GM12878 (cell line): Measurements from ENCODE around the gene HMCN1. TPM values are rescaled to one million over a fixed set of nuclear protein-coding genes. Genes with fewer than 3 reads are reported as not detected.

ENCODE experiments used
- ATAC-seq: fragments of 200-7000 bp; cut with Tn5 transposase; 3 replicates; pipeline ENCODE4 v1.9.1; 2020; ENCODE audit warnings: mild to moderate bottlenecking, moderate library complexity
- BruUV-seq: library from RNA; stranded (reverse); fragments of 400-500 nt; replicated peaks from 2 replicates; lab custom pipeline; 2021; lab: Mats Ljungman, UMichigan
- CTCF ChIA-PET: fragments of 300-600 bp; sonication (Branson Sonifier 250); formaldehyde crosslinking; extraction: SDS; loops from one replicate; lab custom pipeline; 2021; ENCODE audit warnings: inconsistent platforms; lab: Yijun Ruan, JAX
- POLR2A ChIA-PET: fragments of 350-600 bp; formaldehyde crosslinking; extraction: SDS; loops from one replicate; lab custom pipeline; 2021; ENCODE audit warnings: inconsistent platforms; lab: Charles Lee
- RAD21 ChIA-PET: fragments of 300-600 bp; sonication (Branson Sonifier 250); formaldehyde crosslinking; loops from one replicate; lab custom pipeline; 2023; ENCODE audit warnings: antibody characterized with exemption; ENCODE audit not compliant: unreplicated experiment; lab: Charles Lee
- SMC1A ChIA-PET: fragments of 300-600 bp; sonication (Branson Sonifier 250); formaldehyde crosslinking; loops from one replicate; lab custom pipeline; 2023; ENCODE audit not compliant: unreplicated experiment, uncharacterized antibody; lab: Charles Lee
- DNase-seq: peaks from one replicate; pipeline ENCODE4 v3.0.0-alpha.2; 2011; ENCODE audit warnings: low read depth, low spot score
- FAIRE-seq: peaks from 3 replicates; lab custom pipeline; 2011; peaks lifted over from hg19 to GRCh38; lab: Jason Lieb, UNC
- H2AFZ ChIP-seq: 2 replicates; pipeline ENCODE4 v1.6.0; 2011; ENCODE audit warnings: low read depth, low read length, control low read depth; ENCODE audit not compliant: control insufficient read depth
- H3K27ac ChIP-seq: 2 replicates; pipeline ENCODE4 v1.5.1; 2011; ENCODE audit warnings: control low read depth; ENCODE audit not compliant: control insufficient read depth, insufficient read depth
- H3K27me3 ChIP-seq, 2 experiments: replicated peaks in 1 of 2; 2 replicates each; pipeline versions ENCODE4 v1.6.0 to v1.6.1; 2011; ENCODE audit warnings: low read length in 1 of 2; ENCODE audit not compliant: control insufficient read depth in 2 of 2, insufficient read depth in 2 of 2
- H3K36me3 ChIP-seq, 2 experiments: 2 replicates each; pipeline ENCODE4 v1.5.1; 2011; ENCODE audit warnings: low read length in 1 of 2; ENCODE audit not compliant: control insufficient read depth in 2 of 2, insufficient read depth in 2 of 2
- H3K4me1 ChIP-seq: 2 replicates; pipeline ENCODE4 v1.6.1; 2011; ENCODE audit warnings: mild to moderate bottlenecking, low read length, moderate library complexity, mixed read lengths; ENCODE audit not compliant: control insufficient read depth, insufficient read depth
- H3K4me2 ChIP-seq: 2 replicates; pipeline ENCODE4 v1.6.0; 2011; ENCODE audit warnings: control low read depth; ENCODE audit not compliant: control insufficient read depth, insufficient read depth
- H3K4me3 ChIP-seq: fragments of 200-600 bp; sonication (generic); 2 replicates; pipeline ENCODE4 v1.5.1; 2016
- H3K79me2 ChIP-seq: 2 replicates; pipeline ENCODE4 v1.6.0; 2011; ENCODE audit warnings: low read length; ENCODE audit not compliant: control insufficient read depth, insufficient read depth
- H3K9ac ChIP-seq: 2 replicates; pipeline ENCODE4 v1.8.0; 2011; ENCODE audit warnings: low read length, control low read depth, mixed read lengths; ENCODE audit not compliant: control insufficient read depth, insufficient read depth
- H3K9me3 ChIP-seq: replicated peaks from 3 replicates; pipeline ENCODE4 v1.5.1; 2011; ENCODE audit warnings: mild to moderate bottlenecking, low read length; ENCODE audit not compliant: control insufficient read depth, insufficient read depth
- H4K20me1 ChIP-seq: 2 replicates; pipeline ENCODE4 v1.6.0; 2011; ENCODE audit not compliant: control insufficient read depth, insufficient read depth
- BACH1 ChIP-seq: fragments of 450-650 bp; IDR thresholded peaks from 2 replicates; pipeline ENCODE4 v1.6.1; 2017; ENCODE audit warnings: mild to moderate bottlenecking, borderline replicate concordance
- HDAC6 ChIP-seq: fragments of 200-600 bp; sonication (generic); IDR thresholded peaks from one replicate; pipeline ENCODE4 v1.8.0; 2017; ENCODE audit warnings: antibody characterized with exemption; ENCODE audit not compliant: unreplicated experiment
- JUNB ChIP-seq: IDR thresholded peaks from 2 replicates; pipeline ENCODE4 v1.6.1; 2016; ENCODE audit warnings: antibody characterized with exemption, mild to moderate bottlenecking
- NR2F1 ChIP-seq: fragments of 450-650 bp; conservative IDR thresholded peaks from 2 replicates; pipeline ENCODE4 v1.6.1; 2017; ENCODE audit warnings: mild to moderate bottlenecking
- PAX5 ChIP-seq: IDR thresholded peaks from 2 replicates; pipeline ENCODE4 v1.6.1; 2011; ENCODE audit warnings: low read depth, low read length, borderline replicate concordance
- RELB ChIP-seq: fragments of 450-650 bp; IDR thresholded peaks from 2 replicates; pipeline ENCODE4 v1.6.1; 2017; ENCODE audit warnings: low read depth, mild to moderate bottlenecking, moderate library complexity
- WGBS: methylation state at CpG from one replicate; pipeline ENCODE4 v1.1.6; 2016; ENCODE audit warnings: low lambda C conversion rate; ENCODE audit not compliant: insufficient replicate concordance, insufficient coverage; ENCODE audit errors: missing lambda C conversion rate; 5-methylcytosine and 5-hydroxymethylcytosine counted together
- in situ Hi-C: fragments of 300-500 bp; cut with MboI; formaldehyde crosslinking; loops from 9 replicates; pipeline ENCODE4 v1.14.3; 2018; ENCODE audit warnings: mixed read lengths
- intact Hi-C: fragments of 100-400 bp; cut with micrococcal nuclease; formaldehyde crosslinking; loops from one replicate; pipeline ENCODE4 v1.14.2; 2022; ENCODE audit not compliant: unreplicated experiment
- polyA plus RNA-seq, 11 experiments: library from polyadenylated mRNA; depleted of rRNA in 4 of 11; unstranded in 6 of 11; stranded (reverse) in 5 of 11; fragments of >200 nt; fragmentation: Nextera tagmentation in 4 of 11; fragmentation: Illumina TruSeq in 1 of 11; extraction: Ambion mirVana in 4 of 11; extraction: Trizol in 1 of 11; gene quantifications; 1 replicate in 1 of 11; 2 replicates in 10 of 11; pipeline versions ENCODE4 v1.2.1 to v1.2.3, GENCODE V29; 2011 to 2016; ENCODE audit warnings: inconsistent platforms in 2 of 11, missing spikeins in 2 of 11, low read depth in 1 of 11
- total RNA-seq, 4 experiments: library from RNA; depleted of rRNA in 3 of 4; stranded (reverse); fragments of >200 nt in 3 of 4; fragmentation: Illumina TruSeq in 1 of 4; extraction: Trizol in 1 of 4; gene quantifications; 2 replicates each; pipeline versions ENCODE4 v1.2.1 to v1.2.3, GENCODE V29; 2013 to 2021
- TF ChIP-seq, protein P1 (sequence below): fragments of 150-350 bp; IDR thresholded peaks from 2 replicates; pipeline ENCODE4 v1.6.1; 2016; ENCODE audit warnings: low read depth, low read length
- TF ChIP-seq, protein P2 (sequence below): IDR thresholded peaks from 2 replicates; pipeline ENCODE4 v1.6.1; 2012; ENCODE audit warnings: improper control_type of control experiment, low read depth, low read length; ENCODE audit not compliant: insufficient replicate concordance

Gene HMCN1
- total and polyA plus RNA-seq, 10 of the 15 experiments (the other 5 are each of a cell fraction or from before 2014, with no cell fraction given), result under 0.01 to 0.07 TPM; not detected in 8

DNA sequence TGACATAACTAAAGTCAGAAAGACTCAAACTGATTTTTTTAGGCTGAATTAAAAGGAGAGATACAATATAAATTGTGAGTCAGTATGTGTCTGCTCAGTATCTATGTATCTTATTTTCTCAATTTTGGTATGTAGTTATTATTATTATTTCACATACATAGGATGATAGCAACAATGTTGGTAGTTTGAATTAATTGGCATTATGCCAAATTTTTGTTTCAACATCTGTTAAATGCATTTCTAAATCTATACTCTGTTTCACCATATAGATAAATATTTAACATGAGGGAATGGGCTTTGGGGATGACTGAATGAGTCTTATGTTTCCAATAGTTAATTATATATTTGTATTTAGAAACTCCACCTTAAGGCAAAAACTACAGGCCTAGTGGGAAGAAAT is 12.6 kb upstream of the HMCN1 start (continued):
- TF ChIP-seq, protein P1, sequence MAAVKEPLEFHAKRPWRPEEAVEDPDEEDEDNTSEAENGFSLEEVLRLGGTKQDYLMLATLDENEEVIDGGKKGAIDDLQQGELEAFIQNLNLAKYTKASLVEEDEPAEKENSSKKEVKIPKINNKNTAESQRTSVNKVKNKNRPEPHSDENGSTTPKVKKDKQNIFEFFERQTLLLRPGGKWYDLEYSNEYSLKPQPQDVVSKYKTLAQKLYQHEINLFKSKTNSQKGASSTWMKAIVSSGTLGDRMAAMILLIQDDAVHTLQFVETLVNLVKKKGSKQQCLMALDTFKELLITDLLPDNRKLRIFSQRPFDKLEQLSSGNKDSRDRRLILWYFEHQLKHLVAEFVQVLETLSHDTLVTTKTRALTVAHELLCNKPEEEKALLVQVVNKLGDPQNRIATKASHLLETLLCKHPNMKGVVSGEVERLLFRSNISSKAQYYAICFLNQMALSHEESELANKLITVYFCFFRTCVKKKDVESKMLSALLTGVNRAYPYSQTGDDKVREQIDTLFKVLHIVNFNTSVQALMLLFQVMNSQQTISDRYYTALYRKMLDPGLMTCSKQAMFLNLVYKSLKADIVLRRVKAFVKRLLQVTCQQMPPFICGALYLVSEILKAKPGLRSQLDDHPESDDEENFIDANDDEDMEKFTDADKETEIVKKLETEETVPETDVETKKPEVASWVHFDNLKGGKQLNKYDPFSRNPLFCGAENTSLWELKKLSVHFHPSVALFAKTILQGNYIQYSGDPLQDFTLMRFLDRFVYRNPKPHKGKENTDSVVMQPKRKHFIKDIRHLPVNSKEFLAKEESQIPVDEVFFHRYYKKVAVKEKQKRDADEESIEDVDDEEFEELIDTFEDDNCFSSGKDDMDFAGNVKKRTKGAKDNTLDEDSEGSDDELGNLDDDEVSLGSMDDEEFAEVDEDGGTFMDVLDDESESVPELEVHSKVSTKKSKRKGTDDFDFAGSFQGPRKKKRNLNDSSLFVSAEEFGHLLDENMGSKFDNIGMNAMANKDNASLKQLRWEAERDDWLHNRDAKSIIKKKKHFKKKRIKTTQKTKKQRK, result no peak
- TF ChIP-seq BACH1, result no peak

- H3K4me2 ChIP-seq, result no peak overlapping the region
- FAIRE-seq, result no peak
- POLR2A ChIA-PET, result no interaction called here
- DNase-seq, result no peak
- H3K9me3 ChIP-seq, result no peaks in the 10 kb centered on the region
- BruUV-seq, result no TSS peak
- no peak overlapping the region for H3K9ac ChIP-seq
- no peaks in the 10 kb centered on the region for H3K79me2 ChIP-seq
- H3K4me3 ChIP-seq, result no peak overlapping the region
- CTCF ChIA-PET, result no interaction called here
- intact Hi-C loops, result no loop called here
- no peak overlapping the region for H2AFZ ChIP-seq
- no peaks in the 10 kb centered on the region for H3K4me1 ChIP-seq
- H3K36me3 ChIP-seq, result no peaks in the 10 kb centered on the region
- TF ChIP-seq PAX5 (no peak), JUNB (no peak), NR2F1 (no peak), RELB (no peak), HDAC6 (no peak)
- TF ChIP-seq, protein P2, sequence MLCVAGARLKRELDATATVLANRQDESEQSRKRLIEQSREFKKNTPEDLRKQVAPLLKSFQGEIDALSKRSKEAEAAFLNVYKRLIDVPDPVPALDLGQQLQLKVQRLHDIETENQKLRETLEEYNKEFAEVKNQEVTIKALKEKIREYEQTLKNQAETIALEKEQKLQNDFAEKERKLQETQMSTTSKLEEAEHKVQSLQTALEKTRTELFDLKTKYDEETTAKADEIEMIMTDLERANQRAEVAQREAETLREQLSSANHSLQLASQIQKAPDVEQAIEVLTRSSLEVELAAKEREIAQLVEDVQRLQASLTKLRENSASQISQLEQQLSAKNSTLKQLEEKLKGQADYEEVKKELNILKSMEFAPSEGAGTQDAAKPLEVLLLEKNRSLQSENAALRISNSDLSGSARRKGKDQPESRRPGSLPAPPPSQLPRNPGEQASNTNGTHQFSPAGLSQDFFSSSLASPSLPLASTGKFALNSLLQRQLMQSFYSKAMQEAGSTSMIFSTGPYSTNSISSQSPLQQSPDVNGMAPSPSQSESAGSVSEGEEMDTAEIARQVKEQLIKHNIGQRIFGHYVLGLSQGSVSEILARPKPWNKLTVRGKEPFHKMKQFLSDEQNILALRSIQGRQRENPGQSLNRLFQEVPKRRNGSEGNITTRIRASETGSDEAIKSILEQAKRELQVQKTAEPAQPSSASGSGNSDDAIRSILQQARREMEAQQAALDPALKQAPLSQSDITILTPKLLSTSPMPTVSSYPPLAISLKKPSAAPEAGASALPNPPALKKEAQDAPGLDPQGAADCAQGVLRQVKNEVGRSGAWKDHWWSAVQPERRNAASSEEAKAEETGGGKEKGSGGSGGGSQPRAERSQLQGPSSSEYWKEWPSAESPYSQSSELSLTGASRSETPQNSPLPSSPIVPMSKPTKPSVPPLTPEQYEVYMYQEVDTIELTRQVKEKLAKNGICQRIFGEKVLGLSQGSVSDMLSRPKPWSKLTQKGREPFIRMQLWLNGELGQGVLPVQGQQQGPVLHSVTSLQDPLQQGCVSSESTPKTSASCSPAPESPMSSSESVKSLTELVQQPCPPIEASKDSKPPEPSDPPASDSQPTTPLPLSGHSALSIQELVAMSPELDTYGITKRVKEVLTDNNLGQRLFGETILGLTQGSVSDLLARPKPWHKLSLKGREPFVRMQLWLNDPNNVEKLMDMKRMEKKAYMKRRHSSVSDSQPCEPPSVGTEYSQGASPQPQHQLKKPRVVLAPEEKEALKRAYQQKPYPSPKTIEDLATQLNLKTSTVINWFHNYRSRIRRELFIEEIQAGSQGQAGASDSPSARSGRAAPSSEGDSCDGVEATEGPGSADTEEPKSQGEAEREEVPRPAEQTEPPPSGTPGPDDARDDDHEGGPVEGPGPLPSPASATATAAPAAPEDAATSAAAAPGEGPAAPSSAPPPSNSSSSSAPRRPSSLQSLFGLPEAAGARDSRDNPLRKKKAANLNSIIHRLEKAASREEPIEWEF, result no peak
- in situ Hi-C loops, result no loop called here
- SMC1A ChIA-PET, result no interaction called here
- H3K27ac ChIP-seq, result no peak overlapping the region
- H4K20me1 ChIP-seq, result no peaks in the 10 kb centered on the region
- no peaks in the 10 kb centered on the region for H3K27me3 ChIP-seq
- WGBS, result 0% methylated on average over 2 of the region's 2 CpGs
- RAD21 ChIA-PET, result no interaction called here
- no peak for ATAC-seq
Observed at GRCh38 chr1:185722098-185722497, 12.1 kb upstream of the HMCN1 start.
